ENCODE data around the gene LDLRAD4.
A peak's percentile ranks its signal among the peaks of the same experiment; 100 is the strongest.

LDLRAD4 gene

GRCh38 chr18:13394801-13395200, 176.2 kb downstream of the LDLRAD4 start:
- Histone ChIP-seq H3K4me2 (peak overlapping the region in 3 of 11 experiments; percentile 7 to 23 (median 17); a peak in 4 of 22 replicates), H3K27ac (no peak overlapping the region), H3K9me3 (replicated peaks in 1 of 11) (no peaks in the 10 kb centered on the region), H3K36me3 (peaks cover 0 to 77% (median 33%) of the 10 kb centered on the region in 11 experiments; a peak in 13 of 22 replicates), H3K4me3 (no peak overlapping the region), H3K27me3 (no peaks in the 10 kb centered on the region), H3K9ac (no peak overlapping the region), H4K20me1 (peaks cover 0 to 37% (median 0%) of the 10 kb centered on the region in 11 experiments; a peak in 5 of 22 replicates), H3K4me1 (peaks cover 11 to 46% (median 37%) of the 10 kb centered on the region in 10 experiments)
- TF ChIP-seq Cebpa-rat (IDR thresholded peaks at IDR 0.05), result no peak

GRCh38 chr18:13395577-13395976, 177.0 kb downstream of the LDLRAD4 start:
- no peak overlapping the region for H3K4me3 ChIP-seq
- H3K9me3 ChIP-seq (replicated peaks in 1 of 11), result no peaks in the 10 kb centered on the region
- TF ChIP-seq Cebpa-rat (IDR thresholded peaks at IDR 0.05), result no peak
- H3K4me2 ChIP-seq, result no peak overlapping the region
- peaks cover 0 to 36% (median 0%) of the 10 kb centered on the region in 11 experiments; a peak in 5 of 22 replicates for H4K20me1 ChIP-seq
- H3K36me3 ChIP-seq, result peaks cover 0 to 77% (median 38%) of the 10 kb centered on the region in 11 experiments; a peak in 13 of 22 replicates
- H3K4me1 ChIP-seq, result peaks cover 5 to 45% (median 35%) of the 10 kb centered on the region in 10 experiments; a peak in 19 of 20 replicates
- no peak overlapping the region for H3K9ac ChIP-seq
- no peak overlapping the region for H3K27ac ChIP-seq
- no peaks in the 10 kb centered on the region for H3K27me3 ChIP-seq

GRCh38 chr18:13397504-13398163, 179.1 kb downstream of the LDLRAD4 start:
- H3K4me1 ChIP-seq, result peaks cover 0 to 45% (median 34%) of the 10 kb centered on the region in 10 experiments; a peak in 15 of 20 replicates
- no peaks in the 10 kb centered on the region for H3K27me3 ChIP-seq
- no peak overlapping the region for H3K4me3 ChIP-seq
- peaks cover 0 to 28% (median 0%) of the 10 kb centered on the region in 11 experiments; a peak in 5 of 22 replicates for H4K20me1 ChIP-seq
- no peaks in the 10 kb centered on the region for H3K9me3 ChIP-seq (replicated peaks in 1 of 11)
- peaks cover 0 to 79% (median 50%) of the 10 kb centered on the region in 11 experiments; a peak in 13 of 22 replicates for H3K36me3 ChIP-seq
- no peak for TF ChIP-seq Cebpa-rat (IDR thresholded peaks at IDR 0.05)
- H3K27ac ChIP-seq, result no peak overlapping the region
- H3K9ac ChIP-seq, result no peak overlapping the region
- H3K4me2 ChIP-seq, result no peak overlapping the region

- H3K27me3 ChIP-seq, result no peaks in the 10 kb centered on the region
These were observed 180.1 kb downstream of the LDLRAD4 start for GRCh38 chr18:13398631-13399030.

GRCh38 chr18:13399511-13399910, 181.0 kb downstream of the LDLRAD4 start:
- Histone ChIP-seq H3K36me3 (peaks cover 0 to 77% (median 57%) of the 10 kb centered on the region in 11 experiments; a peak in 13 of 22 replicates), H3K9me3 (replicated peaks in 1 of 11) (no peaks in the 10 kb centered on the region), H3K4me3 (no peak overlapping the region), H3K4me2 (no peak overlapping the region), H4K20me1 (peaks cover 0 to 17% (median 0%) of the 10 kb centered on the region in 11 experiments; a peak in 2 of 22 replicates), H3K27ac (no peak overlapping the region), H3K4me1 (peaks cover 0 to 39% (median 25%) of the 10 kb centered on the region in 10 experiments; a peak in 15 of 20 replicates), H3K9ac (no peak overlapping the region), H3K27me3 (no peaks in the 10 kb centered on the region)
- TF ChIP-seq Cebpa-rat (IDR thresholded peaks at IDR 0.05), result no peak

More at GRCh38 chr18:13398631-13399030, 180.1 kb downstream of the LDLRAD4 start:
- Histone ChIP-seq H3K4me3 (no peak overlapping the region), H3K9me3 (replicated peaks in 1 of 11) (no peaks in the 10 kb centered on the region), H3K4me2 (no peak overlapping the region), H3K27ac (no peak overlapping the region), H3K4me1 (peaks cover 0 to 41% (median 29%) of the 10 kb centered on the region in 10 experiments; a peak in 15 of 20 replicates), H3K36me3 (peaks cover 0 to 74% (median 50%) of the 10 kb centered on the region in 11 experiments; a peak in 13 of 22 replicates), H4K20me1 (peaks cover 0 to 20% (median 0%) of the 10 kb centered on the region in 11 experiments; a peak in 3 of 22 replicates), H3K9ac (no peak overlapping the region)
- TF ChIP-seq Cebpa-rat (IDR thresholded peaks at IDR 0.05), result no peak

GRCh38 chr18:13400636-13401315, 182.2 kb downstream of the LDLRAD4 start:
- Histone ChIP-seq H3K36me3 (peaks cover 0 to 79% (median 53%) of the 10 kb centered on the region in 11 experiments; a peak in 13 of 22 replicates), H3K9me3 (replicated peaks in 1 of 11) (no peaks in the 10 kb centered on the region), H3K27ac (peak overlapping the region in 2 of 11 experiments; percentile 21 to 25; a peak in 2 of 22 replicates), H4K20me1 (peaks cover 0 to 17% (median 0%) of the 10 kb centered on the region in 11 experiments; a peak in 2 of 22 replicates), H3K4me2 (peak overlapping the region in 8 of 11 experiments; percentile 9 to 60 (median 33); a peak in 12 of 22 replicates), H3K4me1 (peaks cover 0 to 34% (median 20%) of the 10 kb centered on the region in 10 experiments; a peak in 15 of 20 replicates), H3K9ac (0 out of 22 replicates have a peak overlapping the region, but pooled peaks of 1 of the 11 experiments have one; percentile 16), H3K4me3 (no peak overlapping the region), H3K27me3 (no peaks in the 10 kb centered on the region)
- TF ChIP-seq Cebpa-rat (IDR thresholded peaks at IDR 0.05), result no peak

- peak overlapping the region in 1 of 11 experiments; percentile 16; a peak in 1 of 22 replicates for H3K9ac ChIP-seq
- peaks cover 0 to 34% (median 20%) of the 10 kb centered on the region in 10 experiments; a peak in 15 of 20 replicates for H3K4me1 ChIP-seq
- H3K4me2 ChIP-seq, result peak overlapping the region in 8 of 11 experiments; percentile 9 to 60 (median 34); a peak in 13 of 22 replicates
- no peaks in the 10 kb centered on the region for H3K9me3 ChIP-seq (replicated peaks in 1 of 11)
- H4K20me1 ChIP-seq, result peaks cover 0 to 23% (median 0%) of the 10 kb centered on the region in 11 experiments; a peak in 3 of 22 replicates
- no peak overlapping the region for H3K4me3 ChIP-seq
- no peaks in the 10 kb centered on the region for H3K27me3 ChIP-seq
- H3K36me3 ChIP-seq, result peaks cover 0 to 80% (median 53%) of the 10 kb centered on the region in 11 experiments; a peak in 13 of 22 replicates
- peak overlapping the region in 4 of 11 experiments; percentile 21 to 50 (median 28); a peak in 4 of 22 replicates for H3K27ac ChIP-seq
- TF ChIP-seq Cebpa-rat (IDR thresholded peaks at IDR 0.05), result no peak
These were observed 182.8 kb downstream of the LDLRAD4 start for GRCh38 chr18:13401404-13401803.

GRCh38 chr18:13401826-13402225, 183.3 kb downstream of the LDLRAD4 start:
- Histone ChIP-seq H3K4me2 (peak overlapping the region in 6 of 11 experiments; percentile 29 to 60 (median 40); a peak in 8 of 22 replicates), H3K9me3 (replicated peaks in 1 of 11) (no peaks in the 10 kb centered on the region), H3K4me3 (no peak overlapping the region), H4K20me1 (peaks cover 0 to 27% (median 0%) of the 10 kb centered on the region in 11 experiments; a peak in 3 of 22 replicates), H3K36me3 (peaks cover 0 to 78% (median 49%) of the 10 kb centered on the region in 11 experiments; a peak in 13 of 22 replicates), H3K4me1 (peaks cover 0 to 34% (median 20%) of the 10 kb centered on the region in 10 experiments; a peak in 15 of 20 replicates), H3K27me3 (no peaks in the 10 kb centered on the region), H3K27ac (peak overlapping the region in 4 of 11 experiments; percentile 21 to 50 (median 28); a peak in 4 of 22 replicates), H3K9ac (no peak overlapping the region; a peak in 1 of 22 replicates)
- no peak for TF ChIP-seq Cebpa-rat (IDR thresholded peaks at IDR 0.05)

Data from BLaER1 treated with 17β-estradiol and CSF1 and Interleukin-3, amounts not matched to agents 10 nM and 100 nM (cell line).